IPS DF 19.7 (cell line): ENCODE data around the gene PLEKHG3.

Experiments
- DNase-seq: peaks from one replicate; pipeline ENCODE4 v3.0.0-alpha.2; 2013; ENCODE audit warnings: low read depth, low spot score

The PLEKHG3 gene

DNA sequence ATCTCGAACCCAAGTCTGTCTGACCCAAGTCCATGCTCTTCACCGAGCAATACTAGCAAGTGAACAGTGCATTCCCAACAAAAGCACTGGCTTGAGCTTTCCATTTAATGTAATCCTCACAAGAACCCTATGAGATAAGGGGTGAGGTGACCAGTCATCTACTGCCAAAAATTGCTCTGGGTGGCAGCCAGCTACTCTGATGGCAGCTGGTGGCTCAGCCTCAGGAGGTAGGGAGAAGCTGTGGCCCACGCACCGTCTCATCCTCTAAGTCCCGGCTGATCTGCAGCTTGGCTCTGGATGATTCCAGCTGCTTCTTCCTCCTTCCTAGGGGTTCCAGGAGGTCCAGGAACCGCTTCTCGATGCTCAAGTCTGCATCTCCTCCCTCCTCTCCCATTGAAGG lies 75.2 kb downstream of the PLEKHG3 start:
- DNase-seq = no peak

DNA sequence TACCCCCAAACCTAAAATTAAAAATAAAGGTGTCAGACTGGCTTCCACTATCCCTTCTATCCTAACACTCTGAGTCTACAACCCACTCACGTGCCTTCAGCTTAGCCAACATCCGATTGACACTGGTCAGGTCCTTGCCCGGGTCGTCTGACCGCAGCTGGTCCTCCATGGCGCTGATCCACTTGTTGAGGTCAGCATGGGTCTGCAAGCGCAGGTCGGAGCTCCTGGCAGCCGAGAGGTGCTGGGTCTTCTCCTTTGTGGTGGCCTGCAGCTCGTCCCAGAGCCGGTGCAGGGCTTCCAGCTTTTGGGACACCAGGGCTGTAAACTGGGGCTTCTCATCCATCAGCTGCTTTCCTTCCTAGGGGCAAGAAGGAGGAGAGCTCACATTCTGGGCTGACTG lies 78.0 kb downstream of the PLEKHG3 start:
- no peak for DNase-seq

DNA sequence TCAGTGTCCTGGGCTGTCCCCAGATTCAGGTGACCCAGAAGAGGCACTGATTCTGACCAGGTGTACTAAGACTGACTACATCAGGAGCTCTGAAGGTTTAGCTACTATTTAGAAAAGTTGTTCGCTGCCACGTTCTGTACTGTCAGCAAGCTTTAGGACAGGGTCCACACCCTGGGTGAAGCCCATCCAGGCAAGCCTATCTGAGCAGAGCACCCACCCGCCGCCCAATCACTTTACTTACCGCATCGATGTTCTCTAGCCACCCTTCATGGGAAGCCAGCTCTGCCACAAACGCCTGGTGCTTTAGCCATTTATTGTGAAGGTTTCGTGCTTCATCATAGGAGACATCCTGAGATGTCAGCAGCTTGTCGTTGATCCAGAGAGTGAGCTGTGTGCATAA lies 79.8 kb downstream of the PLEKHG3 start:
- no peak for DNase-seq

DNA sequence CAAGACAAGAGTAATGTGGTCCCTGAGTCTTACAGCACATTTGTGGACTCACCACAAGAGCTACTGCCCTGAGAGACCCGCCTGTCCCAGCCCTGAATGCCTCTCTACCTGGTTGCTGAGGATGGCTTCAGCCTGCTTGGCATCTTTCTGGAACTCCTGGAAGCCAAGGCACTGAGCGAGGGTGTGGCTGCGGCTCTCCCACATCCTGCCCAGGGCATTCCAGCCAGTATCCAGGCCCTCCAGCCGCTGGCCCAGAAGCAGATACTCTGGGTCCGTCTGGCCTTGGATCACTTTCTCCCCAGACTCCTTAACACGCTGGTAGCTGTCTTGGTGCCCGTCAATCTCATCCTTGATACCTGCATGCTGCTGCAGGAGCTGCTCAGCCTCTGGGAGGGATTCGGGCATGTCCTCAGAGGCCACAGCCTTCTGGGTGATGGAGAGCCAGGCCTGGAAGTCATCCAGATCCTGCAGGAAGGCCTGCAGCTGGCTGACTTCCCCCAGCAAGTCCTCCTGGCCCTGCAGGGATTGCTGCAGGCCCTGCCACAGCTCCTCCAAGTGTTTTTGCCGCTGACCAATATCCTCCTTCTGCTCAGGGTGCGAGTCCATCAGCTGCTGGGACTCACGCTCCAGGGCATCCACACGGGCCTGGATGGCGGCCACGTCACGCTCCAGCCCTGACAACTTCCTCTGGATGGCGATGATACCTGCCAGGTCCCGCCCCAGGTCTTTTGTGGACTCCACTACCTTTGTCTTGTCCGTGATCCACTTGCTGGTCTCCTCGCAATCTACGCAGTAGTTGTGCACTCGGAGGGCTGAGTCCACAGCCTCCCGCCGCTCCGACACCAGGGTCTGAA lies 82.3 kb downstream of the PLEKHG3 start:
- DNase-seq = no peak

DNA sequence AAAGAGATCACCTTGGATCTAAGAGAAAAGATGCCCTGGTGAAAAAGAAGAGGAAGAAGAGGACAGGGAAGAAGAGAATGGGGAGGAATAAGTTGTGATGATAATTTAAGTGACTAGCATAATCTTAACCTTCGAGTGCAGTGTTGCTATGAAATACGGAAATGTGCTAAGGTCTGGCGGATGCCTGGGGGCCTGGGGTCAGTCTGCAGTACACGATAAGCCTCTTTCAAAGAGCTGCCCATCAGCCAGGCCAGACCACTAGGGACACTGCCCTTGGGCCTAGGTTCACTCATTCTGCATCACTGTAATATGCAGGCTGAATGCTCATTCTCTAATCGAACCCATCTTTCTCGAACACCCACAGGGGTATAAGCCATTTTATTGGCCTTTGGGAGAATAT lies 83.4 kb downstream of the PLEKHG3 start:
- DNase-seq = no peak

DNA sequence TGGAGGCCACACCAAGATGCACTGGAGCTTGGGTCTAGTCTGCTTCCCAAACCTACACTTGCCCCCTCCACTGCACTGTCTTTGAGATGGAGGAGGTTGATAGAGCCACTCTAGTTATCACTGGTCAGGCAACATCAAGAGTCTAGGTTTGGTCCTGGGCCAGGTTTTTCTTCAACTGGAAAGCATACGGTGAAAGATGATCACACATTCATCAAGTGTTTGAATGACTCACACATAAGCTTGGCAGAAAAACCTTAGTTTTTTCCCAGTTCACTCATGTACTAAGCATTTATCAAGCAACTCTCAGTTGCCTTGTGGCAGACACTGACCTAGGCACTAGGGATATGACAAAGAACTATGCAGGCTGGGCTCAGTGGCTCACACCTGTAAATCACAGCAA lies 84.5 kb downstream of the PLEKHG3 start:
- DNase-seq = no peak

DNA sequence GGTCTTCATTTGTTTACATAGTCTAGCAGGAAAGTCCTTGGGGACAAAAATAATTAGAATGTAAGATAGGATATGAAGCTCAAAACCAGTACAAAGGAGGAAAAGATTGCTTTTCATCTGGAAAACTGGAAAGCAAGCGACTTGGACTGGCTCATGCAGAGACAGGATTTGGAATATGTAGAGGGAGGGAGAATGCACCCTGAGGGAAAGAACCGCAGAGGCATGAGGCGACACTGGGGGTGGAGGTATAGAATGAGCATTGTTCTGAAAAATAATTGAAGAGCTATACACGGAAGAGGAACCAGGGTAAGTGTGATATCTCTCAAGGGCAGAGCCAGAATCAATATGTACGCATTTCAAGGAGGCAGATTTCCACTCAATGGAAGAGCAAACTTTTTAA lies 85.5 kb downstream of the PLEKHG3 start:
- no peak for DNase-seq

DNA sequence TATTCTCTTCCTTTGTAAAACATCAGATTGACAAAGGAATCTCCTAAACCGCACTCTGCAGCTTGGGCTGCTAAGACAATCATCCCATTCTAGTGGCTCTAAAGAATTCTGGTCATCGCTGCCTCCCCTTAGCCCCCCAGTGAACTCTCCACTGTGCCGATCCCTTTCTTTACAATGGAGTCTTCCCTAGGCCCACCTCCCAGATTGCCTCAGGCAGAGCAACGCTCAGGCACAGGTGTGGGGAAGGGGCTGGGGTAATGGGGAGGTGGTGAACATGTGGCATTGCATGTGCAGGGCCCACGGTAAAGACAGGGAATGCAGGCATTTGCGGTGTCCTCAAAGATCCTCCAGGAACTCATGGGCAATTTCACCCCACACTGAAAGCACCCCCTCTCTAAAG lies 86.3 kb downstream of the PLEKHG3 start:
- no peak for DNase-seq

DNA sequence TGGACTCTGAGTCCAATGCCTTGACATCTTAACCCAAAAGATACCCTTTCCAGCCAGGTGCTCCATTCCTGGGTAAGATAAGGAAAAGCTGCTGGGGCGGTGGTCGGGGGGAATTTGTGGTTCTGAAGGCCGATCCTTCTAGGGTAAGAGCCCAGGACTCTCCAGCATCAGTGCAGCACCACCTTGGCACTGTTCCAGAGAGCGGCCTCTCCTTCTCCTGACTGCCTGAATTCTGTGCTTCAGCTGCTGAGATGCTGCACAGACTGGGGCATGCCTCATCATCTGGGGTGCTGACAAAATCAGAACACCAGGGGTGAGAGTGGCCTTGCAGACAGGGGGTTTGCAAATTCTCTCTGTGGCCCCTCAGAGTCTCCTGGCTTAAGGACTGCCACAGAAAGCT lies 88.0 kb downstream of the PLEKHG3 start:
- DNase-seq = no peak

DNA sequence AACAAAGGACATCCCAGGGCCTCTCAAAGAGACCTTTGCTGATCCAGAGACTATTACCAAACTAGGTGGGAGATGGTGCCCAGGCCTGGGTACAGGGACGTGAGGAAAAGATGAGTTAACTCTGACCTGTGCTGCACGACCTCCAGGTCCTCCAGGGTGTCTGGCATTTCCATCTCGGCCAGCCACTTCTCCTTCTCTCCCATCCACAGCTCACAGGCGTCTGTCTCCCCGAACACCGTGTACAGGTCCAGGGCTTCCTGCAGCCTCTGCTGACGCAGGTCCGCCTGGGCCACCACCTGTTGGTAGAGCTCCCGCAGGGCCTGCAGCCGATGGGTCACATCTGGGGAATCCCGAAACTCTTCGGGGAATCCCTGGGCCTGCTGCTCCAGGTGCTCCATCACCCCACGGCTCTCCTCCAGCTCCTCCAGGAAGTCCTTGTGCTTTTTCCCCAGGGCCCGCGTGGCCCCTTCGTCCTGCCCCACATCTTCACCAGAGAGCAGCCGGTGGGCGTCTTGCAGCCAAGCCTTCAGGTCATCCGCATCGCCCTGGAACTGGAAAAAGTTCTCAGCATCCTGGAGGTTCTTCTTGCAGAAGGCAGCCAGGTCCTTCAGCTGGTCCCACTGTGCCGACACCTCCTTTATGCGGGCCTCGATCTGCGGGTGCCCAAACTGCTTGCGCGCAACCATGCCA lies 88.8 kb downstream of the PLEKHG3 start:
- DNase-seq = no peak

DNA sequence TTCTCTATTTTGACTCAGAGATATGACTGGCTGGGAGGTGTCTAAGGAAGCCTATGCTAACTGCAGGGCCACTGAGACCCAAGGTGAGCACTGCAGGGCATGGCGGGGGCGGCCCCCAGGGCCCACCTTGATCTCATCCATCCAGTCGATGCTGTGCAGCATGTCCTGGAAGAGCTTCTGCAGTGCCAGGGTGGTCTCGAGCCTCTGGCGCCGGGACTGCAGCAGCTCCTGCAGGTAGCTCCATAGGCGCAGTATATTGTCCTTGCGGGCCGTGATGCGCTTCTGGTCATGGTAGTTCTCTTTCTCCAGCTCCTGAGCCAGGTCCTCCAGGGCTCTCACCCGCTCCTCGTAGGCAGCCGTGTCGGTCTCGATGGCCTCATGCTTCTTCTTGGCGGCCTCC lies 91.0 kb downstream of the PLEKHG3 start:
- no peak for DNase-seq

DNA sequence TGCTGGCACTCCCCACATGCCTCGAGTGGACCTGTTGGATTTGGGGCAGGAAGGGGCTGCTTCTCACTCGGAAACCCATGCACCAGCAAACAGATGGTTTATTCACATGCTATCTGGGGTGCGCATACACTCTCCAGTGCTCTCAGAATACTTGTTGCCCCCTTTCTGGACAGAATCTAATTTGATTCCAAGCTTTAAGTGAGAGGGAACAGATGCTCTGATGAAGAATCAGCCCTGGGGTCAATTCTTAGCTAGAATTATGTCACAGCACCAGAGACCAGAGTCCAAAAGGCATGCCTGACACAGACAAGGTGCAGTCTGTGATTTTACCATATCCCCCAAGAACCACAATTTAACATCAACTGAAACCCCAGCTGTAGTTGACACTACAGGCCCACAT lies 91.7 kb downstream of the PLEKHG3 start:
- no peak for DNase-seq

DNA sequence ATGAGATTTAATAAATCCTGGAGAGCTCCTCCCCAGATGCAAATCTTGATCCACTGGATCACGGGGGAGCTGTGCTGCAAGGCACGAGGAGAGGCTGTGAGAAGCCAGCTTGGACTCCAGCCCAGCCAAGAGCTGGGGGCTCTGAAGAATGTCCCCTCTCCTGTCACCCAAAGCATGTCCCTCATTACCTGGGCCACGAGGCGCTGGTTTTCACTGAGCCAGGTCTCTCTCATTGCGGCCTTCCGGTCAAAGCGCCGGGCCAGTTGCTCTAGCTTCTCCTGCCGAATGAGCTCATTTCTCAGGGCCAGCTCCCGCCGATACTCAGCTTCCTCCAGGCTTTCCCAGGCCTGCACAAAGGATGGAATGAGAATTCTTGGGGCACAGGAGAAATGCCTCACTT lies 92.1 kb downstream of the PLEKHG3 start:
- no peak for DNase-seq

DNA sequence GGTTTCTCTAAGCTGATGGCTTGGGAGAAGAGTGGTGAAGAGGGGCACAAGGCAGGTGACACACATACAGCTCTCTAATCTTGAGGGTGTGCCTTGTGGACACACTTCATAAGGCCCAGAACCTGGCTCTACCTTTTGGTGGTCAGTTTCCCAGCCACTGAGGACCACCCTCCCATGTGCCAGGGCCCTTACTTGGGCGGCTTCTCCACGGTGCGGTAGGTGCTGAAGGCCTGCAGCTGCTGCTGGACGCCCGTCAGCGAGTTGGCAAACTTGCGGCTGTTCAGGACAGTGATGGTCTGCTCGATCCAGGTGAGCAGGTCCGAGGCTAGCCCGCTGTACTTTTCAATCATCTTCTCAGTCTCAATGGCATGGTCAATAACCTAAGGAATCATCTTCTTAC lies 95.3 kb downstream of the PLEKHG3 start:
- no peak for DNase-seq
